HG03354 (cell line): ENCODE data around the gene P2RX6.

Source experiments
- ATAC-seq: cut with Tn5 transposase; IDR thresholded peaks from one replicate; pipeline ENCODE4 v1.9.1; 2021; ENCODE audit warnings: mild to moderate bottlenecking; ENCODE audit not compliant: unreplicated experiment, poor library complexity, severe bottlenecking

Gene P2RX6

DNA sequence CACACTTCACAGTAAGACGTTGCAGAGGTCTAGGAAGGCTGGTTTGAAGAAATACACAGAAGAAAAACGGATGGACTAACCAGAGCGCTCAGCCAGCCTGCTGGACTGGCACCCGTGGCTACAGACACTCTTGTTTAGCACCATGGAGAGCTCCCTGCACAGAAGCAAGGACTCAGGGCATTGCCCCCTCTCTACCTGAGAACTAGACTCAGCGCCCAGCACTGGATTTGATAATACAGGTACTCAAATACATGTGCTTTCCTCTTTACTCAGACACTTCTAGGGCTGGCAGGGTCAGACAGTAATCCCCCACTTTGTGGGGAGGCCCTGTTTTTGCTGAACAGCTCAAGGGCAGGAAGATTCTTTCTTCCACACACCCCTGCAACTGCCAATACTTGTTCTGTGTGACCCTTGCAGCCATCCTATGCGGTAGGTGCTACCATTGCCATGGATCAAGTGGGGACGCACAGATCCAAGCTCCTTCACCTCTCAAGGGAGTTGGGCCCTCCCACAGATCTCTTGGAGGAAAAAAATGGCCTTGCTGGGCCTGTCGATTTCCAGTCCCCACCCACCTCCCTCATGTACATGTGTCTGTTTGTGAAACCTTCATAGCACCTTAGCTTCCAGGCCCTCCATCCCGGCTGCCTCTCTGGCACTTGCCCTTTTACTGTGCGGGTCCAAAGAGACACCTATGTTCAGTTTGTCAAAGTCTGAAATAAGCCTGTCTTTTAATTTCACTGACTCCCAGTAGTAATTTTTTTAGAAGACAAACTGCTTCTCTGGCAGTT, 5.1 kb upstream of the P2RX6 start:
- no peak for ATAC-seq

GRCh38 chr22:21010426-21011113, 4.4 kb upstream of the P2RX6 start:
- no peak for ATAC-seq

- no peak for ATAC-seq
Measured at GRCh38 chr22:21012446-21013407, 2.2 kb upstream of the P2RX6 start.

DNA sequence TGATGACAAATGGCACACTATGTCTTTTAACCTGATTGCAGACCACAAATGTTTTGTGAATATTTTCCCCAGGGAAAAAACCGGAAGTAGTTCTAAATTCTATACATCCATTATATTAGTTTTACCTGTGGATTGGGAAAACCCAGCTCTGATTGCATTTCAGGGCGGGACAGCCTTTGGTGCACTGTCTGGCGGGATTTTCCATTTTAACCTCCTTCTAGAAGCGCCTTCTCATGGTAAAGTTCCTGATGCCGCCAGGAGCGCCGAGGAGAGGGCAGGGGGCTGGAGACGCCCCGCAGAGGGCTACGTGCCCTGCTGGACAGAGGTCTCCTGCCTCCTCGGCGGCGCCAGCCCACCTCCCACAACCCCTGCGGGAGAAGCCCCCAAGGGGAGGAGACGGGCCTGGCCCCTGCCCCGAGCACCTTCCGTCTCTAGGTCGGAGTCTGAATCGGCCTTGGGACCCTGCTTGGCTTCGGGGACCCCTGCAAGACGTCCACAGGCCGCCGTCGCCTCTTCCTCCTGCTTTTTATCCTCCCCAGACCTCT, 1.2 kb upstream of the P2RX6 start:
- no peak for ATAC-seq

- ATAC-seq, result peak; percentile 88
Measured at GRCh38 chr22:21014202-21014725, 701 bp upstream of the P2RX6 start.

- ATAC-seq, result no peak
Measured at GRCh38 chr22:21015466-21016006, 571 bp downstream of the P2RX6 start.

DNA sequence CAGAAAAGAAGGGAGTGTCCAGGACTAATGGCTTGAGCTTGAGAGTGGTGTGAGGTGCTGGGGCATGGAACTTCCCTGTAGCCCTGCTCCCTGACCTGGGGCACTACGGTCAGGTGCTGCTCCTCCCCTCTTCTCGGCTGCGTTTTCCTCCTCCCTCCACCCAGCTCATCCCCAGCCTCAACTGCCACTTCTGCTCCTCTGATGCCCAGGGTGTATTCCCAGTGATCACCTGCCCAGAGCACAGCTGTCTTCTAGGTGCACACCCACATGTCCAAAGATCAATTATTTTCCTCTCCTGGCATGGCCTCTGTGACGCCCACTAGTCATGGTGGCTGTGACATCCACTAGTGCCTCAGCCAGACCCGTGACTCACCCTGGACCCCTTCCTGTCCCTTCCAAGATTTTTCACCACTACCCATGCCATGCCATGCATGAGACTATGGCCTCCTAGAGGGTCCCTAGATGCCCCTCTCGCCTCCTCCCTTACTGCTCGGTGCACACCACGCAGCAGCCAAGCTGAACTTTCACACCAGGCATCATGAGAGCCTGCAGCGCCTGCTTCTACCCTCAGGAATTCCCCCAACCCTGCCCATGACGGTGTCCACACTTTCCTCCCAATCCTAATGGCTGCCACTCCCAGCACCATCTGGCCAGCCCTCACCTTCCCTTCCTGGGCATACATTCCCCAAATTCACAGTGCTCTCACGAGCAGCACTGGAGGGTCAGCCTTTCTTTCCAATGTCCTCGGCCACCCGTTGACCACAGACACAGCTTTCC, 1.9 kb downstream of the P2RX6 start:
- no peak for ATAC-seq

DNA sequence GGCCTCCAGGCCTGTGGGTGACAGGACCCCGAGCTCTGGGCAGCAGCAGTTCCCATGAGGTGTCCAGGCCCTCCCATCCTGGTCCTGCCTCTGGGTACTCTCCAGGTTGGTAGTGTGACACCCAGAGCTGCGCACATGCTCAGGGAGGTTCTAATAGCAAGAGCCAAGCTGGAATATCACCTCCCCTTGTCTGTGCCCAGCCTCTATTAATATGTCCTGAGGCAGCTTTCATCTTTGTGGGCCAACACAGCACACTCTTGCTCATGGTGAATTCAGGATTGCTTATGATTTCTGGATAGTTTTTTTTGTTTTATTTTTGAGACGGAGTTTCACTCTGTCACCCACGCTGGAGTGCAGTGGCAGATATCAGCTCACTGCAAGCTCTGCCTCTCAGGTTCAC, 3.3 kb downstream of the P2RX6 start:
- no peak for ATAC-seq

DNA sequence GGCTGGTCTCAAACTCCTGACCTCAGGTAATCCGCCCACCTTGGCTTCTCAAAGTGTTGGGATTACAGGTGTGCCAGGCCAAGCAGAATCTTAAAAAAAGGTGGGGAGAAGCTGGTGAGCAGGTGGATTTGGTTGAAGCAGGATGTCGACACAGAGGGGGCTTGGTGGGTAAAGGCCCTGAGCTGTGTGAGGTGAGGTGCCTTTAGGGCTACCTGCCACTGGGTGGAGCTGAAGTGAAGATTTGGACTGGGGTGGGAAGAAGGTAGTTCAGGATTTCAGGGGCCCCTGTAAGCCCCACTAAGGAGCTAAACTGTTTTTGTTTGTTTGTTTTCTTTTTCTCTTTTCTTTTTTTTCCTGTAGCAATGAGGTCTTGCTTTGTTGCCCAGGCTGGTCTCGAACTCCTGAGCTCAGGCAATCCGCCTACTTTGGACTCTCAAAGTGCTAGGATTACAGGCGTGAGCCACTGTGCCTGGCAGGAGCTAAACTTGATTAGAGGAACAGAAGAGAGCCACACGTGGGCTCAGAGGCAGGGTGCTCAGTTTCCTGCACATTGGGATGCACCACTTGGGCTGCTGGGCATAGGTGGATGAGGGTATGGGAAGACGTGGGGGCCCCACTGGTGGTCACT, 6.0 kb downstream of the P2RX6 start:
- ATAC-seq, result no peak

- ATAC-seq, result no peak
Measured at GRCh38 chr22:21022507-21022906, 7.5 kb downstream of the P2RX6 start.

DNA sequence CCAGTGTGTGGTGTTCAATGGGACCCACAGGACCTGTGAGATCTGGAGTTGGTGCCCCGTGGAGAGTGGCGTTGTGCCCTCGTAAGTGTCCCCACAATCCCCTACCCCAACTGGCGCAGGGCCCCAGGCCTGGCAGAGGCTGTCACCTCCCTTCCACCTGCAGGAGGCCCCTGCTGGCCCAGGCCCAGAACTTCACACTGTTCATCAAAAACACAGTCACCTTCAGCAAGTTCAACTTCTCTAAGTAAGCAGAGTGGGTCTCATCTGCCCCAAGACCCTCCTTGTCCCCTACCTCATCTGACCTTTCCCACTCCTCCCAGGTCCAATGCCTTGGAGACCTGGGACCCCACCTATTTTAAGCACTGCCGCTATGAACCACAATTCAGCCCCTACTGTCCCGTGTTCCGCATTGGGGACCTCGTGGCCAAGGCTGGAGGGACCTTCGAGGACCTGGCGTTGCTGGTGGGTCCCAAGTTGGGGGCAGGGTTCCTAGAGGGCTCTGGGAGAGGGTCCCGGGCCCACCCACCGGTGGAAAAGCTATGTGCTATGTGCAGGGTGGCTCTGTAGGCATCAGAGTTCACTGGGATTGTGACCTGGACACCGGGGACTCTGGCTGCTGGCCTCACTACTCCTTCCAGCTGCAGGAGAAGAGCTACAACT, 8.1 kb downstream of the P2RX6 start:
- ATAC-seq, result no peak

GRCh38 chr22:21025266-21025665, 10.3 kb downstream of the P2RX6 start:
- no peak for ATAC-seq

DNA sequence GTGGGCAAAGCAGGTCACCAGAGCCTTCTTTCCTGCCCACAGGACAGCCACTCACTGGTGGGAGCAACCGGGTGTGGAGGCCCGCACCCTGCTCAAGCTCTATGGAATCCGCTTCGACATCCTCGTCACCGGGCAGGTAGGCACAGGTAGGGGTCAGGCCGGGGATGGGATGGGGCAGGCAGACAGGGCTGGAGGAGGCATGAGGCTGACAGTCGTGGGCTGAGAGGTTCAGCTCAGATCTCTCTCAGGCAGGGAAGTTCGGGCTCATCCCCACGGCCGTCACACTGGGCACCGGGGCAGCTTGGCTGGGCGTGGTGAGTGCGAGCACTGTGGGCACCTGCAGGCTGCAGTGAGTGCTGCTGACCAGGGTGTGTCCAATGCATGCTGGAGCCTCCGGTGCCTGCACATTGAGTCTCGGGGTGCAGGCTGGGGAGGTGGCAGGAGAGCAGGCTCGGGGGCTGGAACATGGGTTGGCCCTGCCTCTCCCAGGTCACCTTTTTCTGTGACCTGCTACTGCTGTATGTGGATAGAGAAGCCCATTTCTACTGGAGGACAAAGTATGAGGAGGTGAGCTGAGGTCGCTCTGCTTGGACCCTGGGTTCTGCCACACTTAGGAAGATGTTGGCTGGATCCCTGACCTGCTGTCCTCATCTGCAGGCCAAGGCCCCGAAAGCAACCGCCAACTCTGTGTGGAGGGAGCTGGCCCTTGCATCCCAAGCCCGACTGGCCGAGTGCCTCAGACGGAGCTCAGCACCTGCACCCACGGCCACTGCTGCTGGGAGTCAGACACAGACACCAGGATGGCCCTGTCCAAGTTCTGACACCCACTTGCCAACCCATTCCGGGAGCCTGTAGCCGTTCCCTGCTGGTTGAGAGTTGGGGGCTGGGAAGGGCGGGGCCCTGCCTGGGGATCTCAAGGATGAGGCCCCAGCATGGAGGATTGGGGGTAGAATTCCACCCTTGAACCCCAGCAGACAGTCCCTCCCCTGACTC, 11.1 kb downstream of the P2RX6 start:
- no peak for ATAC-seq

GRCh38 chr22:21026783-21027692, 12.1 kb downstream of the P2RX6 start:
- no peak for ATAC-seq

GRCh38 chr22:21028277-21029251, 13.6 kb downstream of the P2RX6 start:
- ATAC-seq, result no peak
